Measurements from ENCODE around the gene HCN4. TPM values are rescaled to one million over a fixed set of nuclear protein-coding genes. Genes with fewer than 3 reads are reported as not detected.

HCN4 gene
- total RNA-seq, 1 experiment from 2014 or later = 0.29 TPM

GRCh38 chr15:73270366-73271097, 98.2 kb downstream of the HCN4 start:
- ChIA-PET CTCF (no interaction called here), POLR2A (no interaction called here)
- Mint-ChIP-seq H3K36me3 (ENCODE audit: insufficient read depth, unreplicated experiment) (no peaks in the 10 kb centered on the region), H3K27me3 (ENCODE audit: insufficient read depth, unreplicated experiment) (no peaks in the 10 kb centered on the region), H3K4me1 (ENCODE audit: low read depth, unreplicated experiment) (no peaks in the 10 kb centered on the region), H3K27ac (ENCODE audit: unreplicated experiment) (no peak overlapping the region), H3K9me3 (ENCODE audit: unreplicated experiment) (no peaks in the 10 kb centered on the region), H3K4me3 (ENCODE audit: unreplicated experiment) (no peak overlapping the region)
- no peak for DNase-seq
- intact Hi-C loops (cut with micrococcal nuclease; ENCODE audit: unreplicated experiment) = no loop called here
- no peak for TF ChIP-seq CTCF (IDR thresholded peaks at IDR 0.05; ENCODE audit: insufficient read depth in 1 of 2, low read depth in 1 of 2, low read length in 1 of 2, severe bottlenecking in 1 of 2, unreplicated experiment in 1 of 2)
- no peaks in the 10 kb centered on the region for H3K4me1 ChIP-seq
- H3K27me3 ChIP-seq (replicated peaks; ENCODE audit: control insufficient read depth, insufficient read depth, low read length) = no peaks in the 10 kb centered on the region
- H3K36me3 ChIP-seq (ENCODE audit: control insufficient read depth, insufficient read depth, low read length) = no peaks in the 10 kb centered on the region
- no peaks in the 10 kb centered on the region for H3K9me3 ChIP-seq
- no TSS peak for BruUV-seq (replicated peaks)
- H3K4me3 ChIP-seq (ENCODE audit: low read depth, low read length) = no peak overlapping the region

Other genes starting within 250 kb of the HCN4 start
- not detected in 2 replicates for gene REC114, start 74.2 kb upstream of the HCN4 start, total RNA-seq (2022)